Caco-2 (cell line): Measurements from ENCODE around the gene FOXA1. TPM values are rescaled to one million over a fixed set of nuclear protein-coding genes. Genes with fewer than 3 reads are reported as not detected.

ENCODE experiments used
- BruUV-seq: library from RNA; stranded (reverse); fragments of 400-500 nt; replicated peaks from 2 replicates; lab custom pipeline; 2021; lab: Mats Ljungman, UMichigan
- CTCF ChIA-PET: fragments of 300-600 bp; sonication (Branson Sonifier 250); formaldehyde crosslinking; loops from one replicate; lab custom pipeline; 2022; ENCODE audit warnings: antibody characterized with exemption; lab: Charles Lee
- POLR2A ChIA-PET: fragments of 300-600 bp; sonication (Branson Sonifier 250); formaldehyde crosslinking; loops from one replicate; lab custom pipeline; 2022; ENCODE audit warnings: antibody characterized with exemption; lab: Charles Lee
- DNase-seq, 2 experiments: peaks; one replicate each; pipeline versions ENCODE4 v3.0.0 to v3.0.0-alpha.2; 2020 to 2022
- H3K27me3 ChIP-seq: replicated peaks from 2 replicates; pipeline ENCODE4 v1.6.0; 2011; ENCODE audit warnings: low read length; ENCODE audit not compliant: control insufficient read depth, insufficient read depth
- H3K36me3 ChIP-seq: 2 replicates; pipeline ENCODE4 v1.5.1; 2011; ENCODE audit warnings: low read length; ENCODE audit not compliant: control insufficient read depth, insufficient read depth
- H3K4me1 ChIP-seq: fragments of 250-450 bp; sonication (Bioruptor Pico); 2 replicates; pipeline ENCODE4 v1.5.1; 2020; ENCODE audit warnings: mild to moderate bottlenecking
- H3K4me3 ChIP-seq: 2 replicates; pipeline ENCODE4 v1.5.1; 2011; ENCODE audit warnings: low read depth, mild to moderate bottlenecking, control low read depth, low read length
- H3K9me3 ChIP-seq: fragments of 250-450 bp; sonication (Bioruptor Pico); 2 replicates; pipeline ENCODE4 v1.5.1; 2020; ENCODE audit warnings: mild to moderate bottlenecking, moderate library complexity
- H3K27ac Mint-ChIP-seq: one replicate; pipeline ENCODE4 v1.8.0; 2022; ENCODE audit warnings: mixed read lengths; ENCODE audit not compliant: unreplicated experiment
- H3K27me3 Mint-ChIP-seq: one replicate; pipeline ENCODE4 v1.8.0; 2022; ENCODE audit warnings: mixed read lengths; ENCODE audit not compliant: insufficient read depth, unreplicated experiment
- H3K36me3 Mint-ChIP-seq: one replicate; pipeline ENCODE4 v1.8.0; 2022; ENCODE audit warnings: mild to moderate bottlenecking, mixed read lengths; ENCODE audit not compliant: insufficient read depth, unreplicated experiment
- H3K4me1 Mint-ChIP-seq: one replicate; pipeline ENCODE4 v1.8.0; 2022; ENCODE audit warnings: low read depth, mixed read lengths; ENCODE audit not compliant: unreplicated experiment
- H3K4me3 Mint-ChIP-seq: one replicate; pipeline ENCODE4 v1.8.0; 2022; ENCODE audit warnings: mild to moderate bottlenecking, moderate library complexity, mixed read lengths; ENCODE audit not compliant: unreplicated experiment
- H3K9me3 Mint-ChIP-seq: one replicate; pipeline ENCODE4 v1.8.0; 2022; ENCODE audit warnings: mixed read lengths; ENCODE audit not compliant: unreplicated experiment
- CTCF ChIP-seq, 2 experiments: fragments of 200-600 bp in 1 of 2; IDR thresholded peaks; 1 replicate in 1 of 2; 2 replicates in 1 of 2; pipeline versions ENCODE4 v1.5.1 to v1.8.0; 2011 to 2022; ENCODE audit warnings: antibody characterized with exemption in 1 of 2, control low read depth in 1 of 2, inconsistent platforms in 1 of 2, low read depth in 1 of 2, low read length in 1 of 2, mild to moderate bottlenecking in 1 of 2, moderate library complexity in 1 of 2; ENCODE audit not compliant: insufficient read depth in 1 of 2, severe bottlenecking in 1 of 2, unreplicated experiment in 1 of 2
- intact Hi-C: fragments of 100-400 bp; cut with micrococcal nuclease; formaldehyde crosslinking; loops from one replicate; pipeline ENCODE4 v1.10.0; 2022; ENCODE audit not compliant: unreplicated experiment
- total RNA-seq: library from RNA; stranded (reverse); gene quantifications from 2 replicates; pipeline ENCODE4 v1.2.3, GENCODE V29; 2022

The FOXA1 gene
- total RNA-seq, 1 experiment from 2014 or later = 271 TPM

DNA sequence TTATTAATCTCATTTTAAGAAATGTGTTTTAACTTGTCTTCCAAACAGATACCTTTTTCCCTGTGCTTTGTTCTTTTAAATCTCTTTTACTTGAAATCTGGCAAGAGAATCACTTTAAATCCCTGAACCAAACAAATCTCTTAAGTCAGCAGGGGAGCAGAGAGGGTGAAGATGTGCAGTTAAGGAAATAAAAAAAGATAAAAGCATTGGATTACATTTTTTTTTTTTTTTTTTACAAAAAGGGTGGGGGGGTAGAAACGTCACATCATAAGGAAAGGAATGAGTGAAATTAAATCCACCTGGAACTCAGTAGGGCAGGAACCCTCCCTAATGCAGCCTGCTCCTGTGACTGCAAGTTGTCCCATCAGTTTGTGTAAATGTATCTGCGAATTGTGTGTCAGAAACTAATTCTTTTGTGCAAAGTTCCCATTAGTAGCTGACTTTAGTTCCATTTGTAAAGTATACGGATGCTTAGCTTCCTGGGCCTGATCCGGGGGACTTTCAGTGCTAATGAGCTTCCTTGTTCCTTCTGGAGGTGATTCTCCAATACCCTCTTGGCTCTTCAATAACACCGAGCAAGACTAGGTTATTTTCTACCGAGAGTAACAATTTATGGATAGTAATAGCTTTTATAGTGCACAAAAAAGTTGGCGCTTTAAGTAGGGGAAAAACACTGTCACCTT is 1.9 kb upstream of the FOXA1 start:
- H3K36me3 Mint-ChIP-seq = peaks cover 62% of the 10 kb centered on the region
- peak overlapping the region; percentile 99 for H3K27ac Mint-ChIP-seq
- H3K4me1 Mint-ChIP-seq = peaks cover 5% of the 10 kb centered on the region
- H3K27me3 Mint-ChIP-seq = no peaks in the 10 kb centered on the region
- ChIA-PET POLR2A (interaction anchor here (0.7 kb wide), 1 partner anchor 12 kb away, joined by 3 read pairs; no protein-coding TSS in a partner anchor), CTCF (interaction anchor here (1.8 kb wide), 1 partner anchor 278 kb away, joined by 6 read pairs; no protein-coding TSS in a partner anchor)
- H3K4me3 ChIP-seq = peak overlapping the region; percentile 92
- no peaks in the 10 kb centered on the region for H3K27me3 ChIP-seq
- H3K4me3 Mint-ChIP-seq = peak overlapping the region; percentile 84
- H3K9me3 ChIP-seq = no peaks in the 10 kb centered on the region
- intact Hi-C loops = loop anchor here (5.0 kb wide), 1 partner anchor 825 kb away; no protein-coding TSS in a partner anchor
- peaks cover 11% of the 10 kb centered on the region for H3K36me3 ChIP-seq
- BruUV-seq = no TSS peak
- TF ChIP-seq CTCF (IDR thresholded peaks at IDR 0.05; ENCODE audit: insufficient read depth in 1 of 2, low read depth in 1 of 2, low read length in 1 of 2, severe bottlenecking in 1 of 2, unreplicated experiment in 1 of 2) = no peak
- no peaks in the 10 kb centered on the region for H3K9me3 Mint-ChIP-seq
- no peak for DNase-seq
- H3K4me1 ChIP-seq = peaks cover 14% of the 10 kb centered on the region

DNA sequence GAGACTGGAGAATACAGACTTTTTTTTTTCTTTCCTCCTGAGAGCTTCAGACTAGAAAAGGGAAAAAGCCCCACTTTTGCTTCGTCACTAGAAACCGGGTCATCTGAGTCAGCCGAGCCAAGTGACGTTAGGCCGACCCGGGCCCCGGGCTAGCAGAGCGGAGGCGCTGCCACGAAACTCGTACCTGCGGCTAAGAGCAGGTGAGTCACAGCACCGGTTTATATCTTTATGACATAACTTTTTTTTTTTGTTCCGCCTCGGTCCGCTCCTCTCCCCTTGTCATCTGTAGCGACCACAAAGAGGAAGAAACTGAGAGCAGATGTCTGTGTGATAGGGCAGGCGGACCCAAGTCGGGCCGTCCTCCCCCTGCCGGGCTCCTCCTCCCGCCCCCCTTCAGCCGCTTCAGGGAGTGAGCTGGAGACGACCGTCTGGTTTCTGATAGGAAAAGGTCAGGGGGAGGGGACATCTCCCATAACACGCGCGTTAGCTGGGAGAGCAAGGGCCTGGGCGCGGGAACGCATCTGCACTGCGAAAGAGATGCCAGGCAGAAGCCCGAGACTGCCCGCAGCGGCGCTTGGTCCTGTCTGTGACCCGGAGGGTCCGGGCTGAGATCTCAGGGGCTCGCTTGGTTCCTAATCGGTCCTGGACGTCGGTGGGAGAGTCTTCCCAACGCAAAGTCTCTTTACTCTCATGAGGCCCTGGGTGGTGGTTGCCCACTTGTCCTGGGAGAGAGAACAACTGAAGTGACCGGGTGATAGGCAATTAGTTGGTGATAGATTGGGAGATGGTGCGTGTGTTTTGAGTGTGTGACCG is 966 bp upstream of the FOXA1 start:
- Histone ChIP-seq H3K4me3 (peak overlapping the region; percentile 92), H3K36me3 (peaks cover 13% of the 10 kb centered on the region), H3K27me3 (no peaks in the 10 kb centered on the region), H3K9me3 (no peaks in the 10 kb centered on the region), H3K4me1 (peaks cover 7% of the 10 kb centered on the region)
- no peaks in the 10 kb centered on the region for H3K9me3 Mint-ChIP-seq
- H3K4me1 Mint-ChIP-seq = peaks cover under 1% of the 10 kb centered on the region
- intact Hi-C loops = loop anchor here (1.0 to 5.0 kb wide), 4 partner anchors 11 to 824 kb away; no protein-coding TSS in a partner anchor
- TF ChIP-seq CTCF (IDR thresholded peaks at IDR 0.05; ENCODE audit: insufficient read depth in 1 of 2, low read depth in 1 of 2, low read length in 1 of 2, severe bottlenecking in 1 of 2, unreplicated experiment in 1 of 2) = no peak
- no peaks in the 10 kb centered on the region for H3K27me3 Mint-ChIP-seq
- POLR2A ChIA-PET = interaction anchor here (0.6 to 1.0 kb wide), 8 partner anchors 11 to 279 kb away, joined by 3 to 5 read pairs (median 4); no protein-coding TSS in a partner anchor
- DNase-seq = peak; percentile 92 to 94
- H3K4me3 Mint-ChIP-seq = peak overlapping the region; percentile 84
- TSS peak; percentile 45 for BruUV-seq
- H3K27ac Mint-ChIP-seq = peak overlapping the region; percentile 99
- CTCF ChIA-PET = interaction anchor here (0.6 to 1.8 kb wide), 4 partner anchors 11 to 279 kb away, joined by 3 to 6 read pairs (median 4); no protein-coding TSS in a partner anchor
- peaks cover 68% of the 10 kb centered on the region for H3K36me3 Mint-ChIP-seq
